SU-DHL-6 (cell line): Measurements from ENCODE around the gene KRTAP10-12.

Source experiments
- EZH2phosphoT487 ChIP-seq: fragments of 200-600 bp; sonication (generic), shearing (Covaris generic); conservative IDR thresholded peaks from 2 replicates; pipeline ENCODE4 v1.6.1; 2018; ENCODE audit warnings: mild to moderate bottlenecking, antibody characterized with exemption, low read length, moderate library complexity, mixed read lengths
- TF ChIP-seq, protein P1 (sequence below): fragments of 200-600 bp; sonication (generic); IDR thresholded peaks from one replicate; pipeline ENCODE4 v1.5.1; 2017; ENCODE audit warnings: antibody characterized with exemption, mild to moderate bottlenecking, low read length, moderate library complexity; ENCODE audit not compliant: insufficient read depth, poor library complexity, severe bottlenecking

DNA sequence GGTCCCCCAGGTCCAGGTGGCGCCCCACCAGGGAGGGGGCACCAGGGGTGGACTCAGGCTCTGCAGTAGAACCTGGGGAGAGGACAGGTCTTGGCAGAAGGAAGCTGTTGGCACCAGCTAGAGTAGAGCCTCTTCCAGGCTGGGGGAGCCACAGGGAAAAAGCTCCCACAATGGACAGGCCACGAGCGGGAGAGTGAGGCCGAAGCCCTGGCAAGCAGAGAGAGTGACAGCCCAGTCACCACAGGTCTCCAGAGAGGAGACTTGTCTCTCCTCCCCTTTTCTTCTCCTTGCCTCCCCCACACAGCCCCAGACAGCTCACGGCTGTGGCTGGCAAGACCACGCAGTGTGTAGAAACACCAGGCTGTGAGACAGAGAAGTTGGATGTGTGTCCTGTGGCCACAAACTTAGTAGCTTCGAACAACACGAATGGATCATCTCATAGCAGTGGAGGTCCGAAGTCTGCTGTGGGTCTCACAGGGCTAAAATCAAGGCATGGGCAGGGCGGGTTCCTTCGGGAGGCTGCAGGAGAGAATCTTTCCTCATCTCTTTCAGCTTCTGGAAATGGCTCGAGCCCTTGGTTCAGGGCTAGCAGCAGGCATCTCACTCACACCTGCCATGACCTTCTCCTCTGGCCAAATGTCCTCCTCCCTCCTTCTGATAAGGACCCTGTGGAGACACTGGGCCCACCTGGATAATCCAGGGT is 45.8 kb upstream of the KRTAP10-12 start:
- TF ChIP-seq, protein P1, sequence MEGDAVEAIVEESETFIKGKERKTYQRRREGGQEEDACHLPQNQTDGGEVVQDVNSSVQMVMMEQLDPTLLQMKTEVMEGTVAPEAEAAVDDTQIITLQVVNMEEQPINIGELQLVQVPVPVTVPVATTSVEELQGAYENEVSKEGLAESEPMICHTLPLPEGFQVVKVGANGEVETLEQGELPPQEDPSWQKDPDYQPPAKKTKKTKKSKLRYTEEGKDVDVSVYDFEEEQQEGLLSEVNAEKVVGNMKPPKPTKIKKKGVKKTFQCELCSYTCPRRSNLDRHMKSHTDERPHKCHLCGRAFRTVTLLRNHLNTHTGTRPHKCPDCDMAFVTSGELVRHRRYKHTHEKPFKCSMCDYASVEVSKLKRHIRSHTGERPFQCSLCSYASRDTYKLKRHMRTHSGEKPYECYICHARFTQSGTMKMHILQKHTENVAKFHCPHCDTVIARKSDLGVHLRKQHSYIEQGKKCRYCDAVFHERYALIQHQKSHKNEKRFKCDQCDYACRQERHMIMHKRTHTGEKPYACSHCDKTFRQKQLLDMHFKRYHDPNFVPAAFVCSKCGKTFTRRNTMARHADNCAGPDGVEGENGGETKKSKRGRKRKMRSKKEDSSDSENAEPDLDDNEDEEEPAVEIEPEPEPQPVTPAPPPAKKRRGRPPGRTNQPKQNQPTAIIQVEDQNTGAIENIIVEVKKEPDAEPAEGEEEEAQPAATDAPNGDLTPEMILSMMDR = no peak
- no peak for TF ChIP-seq EZH2phosphoT487
